Ovary (tissue), 3 donors: ENCODE results near the gene CACNA2D3.

ENCODE experiments used
- CTCF ChIP-seq, 3 donors: fragments of 450-650 bp in 2 of 3; fragments of 200-600 bp in 1 of 3; IDR thresholded peaks; one replicate each; pipeline versions ENCODE4 v1.5.1 to v1.8.0; 2016 to 2022; ENCODE audit warnings: antibody characterized with exemption in 3 of 3, mild to moderate bottlenecking in 1 of 3
- POLR2A ChIP-seq: fragments of 450-650 bp; IDR thresholded peaks from one replicate; pipeline ENCODE4 v1.6.1; 2017; ENCODE audit warnings: antibody characterized with exemption, mild to moderate bottlenecking, moderate library complexity
- donor health status: DM: no; HTN: no; CAD: no.

DNA sequence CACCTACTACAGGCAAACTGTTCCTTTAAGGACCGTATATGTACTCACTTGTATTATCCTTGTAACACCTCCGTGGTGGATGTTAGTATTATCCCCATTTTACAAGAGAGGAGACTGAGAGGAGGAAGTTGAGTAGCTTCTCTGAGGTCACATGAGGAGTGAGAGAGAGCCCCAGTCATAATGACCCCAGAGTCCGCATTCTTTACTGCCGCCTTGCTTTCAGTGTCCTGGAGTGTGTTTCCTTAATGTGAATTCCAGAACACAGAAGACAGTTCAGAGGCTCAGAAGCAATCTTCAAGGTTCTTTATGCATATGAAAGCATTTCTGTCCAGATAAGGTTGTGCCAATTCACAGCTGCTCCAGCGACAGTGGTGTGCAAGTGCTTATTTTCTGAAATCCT lies 199.2 kb downstream of the CACNA2D3 start:
- TF ChIP-seq CTCF (IDR thresholded peaks at IDR 0.05) (no peak), POLR2A (no peak)
